H9 (cell line): Measurements from ENCODE around the gene IGSF10. TPM values are rescaled to one million over a fixed set of nuclear protein-coding genes. Genes with fewer than 3 reads are reported as not detected.

ENCODE experiments used
- DNase-seq: peaks from one replicate; pipeline ENCODE4 v3.0.0-alpha.2; 2017
- H2AFZ ChIP-seq: one replicate; pipeline ENCODE4 v1.6.1; 2013; ENCODE audit warnings: mild to moderate bottlenecking, low read length, control low read depth, moderate library complexity
- H2AK5ac ChIP-seq: 2 replicates; pipeline ENCODE4 v1.6.1; 2013; ENCODE audit warnings: low read length, control low read depth, mixed read lengths; ENCODE audit not compliant: insufficient read length
- H2BK120ac ChIP-seq: one replicate; pipeline ENCODE4 v1.6.1; 2013; ENCODE audit warnings: low read depth, mild to moderate bottlenecking, low read length, control low read depth, inconsistent platforms; ENCODE audit not compliant: poor library complexity, severe bottlenecking
- H2BK12ac ChIP-seq: 2 replicates; pipeline ENCODE4 v1.6.1; 2013; ENCODE audit warnings: low read length, control low read depth, mixed read lengths, low read depth; ENCODE audit not compliant: insufficient read length
- H2BK15ac ChIP-seq: 2 replicates; pipeline ENCODE4 v1.6.1; 2013; ENCODE audit warnings: low read depth, low read length, control low read depth
- H2BK20ac ChIP-seq: one replicate; pipeline ENCODE4 v1.6.1; 2013; ENCODE audit warnings: low read depth, mild to moderate bottlenecking, low read length, control low read depth, inconsistent platforms; ENCODE audit not compliant: poor library complexity, severe bottlenecking
- H2BK5ac ChIP-seq: 2 replicates; pipeline ENCODE4 v1.6.1; 2013; ENCODE audit warnings: low read length, control low read depth, mixed read lengths; ENCODE audit not compliant: insufficient read length
- H3K14ac ChIP-seq: 2 replicates; pipeline ENCODE4 v1.6.1; 2013; ENCODE audit warnings: low read length, control low read depth; ENCODE audit not compliant: insufficient read depth
- H3K18ac ChIP-seq: 2 replicates; pipeline ENCODE4 v1.6.1; 2013; ENCODE audit warnings: low read depth, mild to moderate bottlenecking, mixed read lengths, low read length, control low read depth; ENCODE audit not compliant: insufficient read length
- H3K23ac ChIP-seq: 2 replicates; pipeline ENCODE4 v1.6.1; 2013; ENCODE audit warnings: low read length, control low read depth, mixed read lengths, low read depth; ENCODE audit not compliant: insufficient read length
- H3K23me2 ChIP-seq: 2 replicates; pipeline ENCODE4 v1.6.1; 2013; ENCODE audit warnings: low read depth, mild to moderate bottlenecking, mixed read lengths, low read length, control low read depth; ENCODE audit not compliant: insufficient read length, poor library complexity, severe bottlenecking
- H3K27ac ChIP-seq: 2 replicates; pipeline ENCODE4 v1.5.1; 2013; ENCODE audit warnings: low read length, control low read depth, mixed read lengths, low read depth; ENCODE audit not compliant: insufficient read length
- H3K27me3 ChIP-seq: 2 replicates; pipeline ENCODE4 v1.6.1; 2013; ENCODE audit warnings: low read length, control low read depth, inconsistent platforms; ENCODE audit not compliant: insufficient read depth
- H3K4ac ChIP-seq: 2 replicates; pipeline ENCODE4 v1.6.1; 2013; ENCODE audit warnings: low read depth, mild to moderate bottlenecking, control low read depth, inconsistent platforms, low read length, moderate library complexity
- H3K4me1 ChIP-seq: 2 replicates; pipeline ENCODE4 v1.6.1; 2013; ENCODE audit warnings: low read length, control low read depth, inconsistent platforms; ENCODE audit not compliant: insufficient read depth
- H3K4me2 ChIP-seq: 2 replicates; pipeline ENCODE4 v1.6.1; 2013; ENCODE audit warnings: low read length, control low read depth, mixed read lengths; ENCODE audit not compliant: insufficient read length, insufficient read depth
- H3K56ac ChIP-seq: 2 replicates; pipeline ENCODE4 v1.6.1; 2013; ENCODE audit warnings: low read depth, mild to moderate bottlenecking, mixed read lengths, low read length, control low read depth; ENCODE audit not compliant: insufficient read length
- H3K79me1 ChIP-seq: 2 replicates; pipeline ENCODE4 v1.6.1; 2013; ENCODE audit warnings: low read depth, mild to moderate bottlenecking, moderate library complexity, low read length, control low read depth, inconsistent platforms; ENCODE audit not compliant: insufficient read depth, poor library complexity, severe bottlenecking
- H3K79me2 ChIP-seq: 2 replicates; pipeline ENCODE4 v1.6.1; 2013; ENCODE audit warnings: low read length, control low read depth, inconsistent platforms; ENCODE audit not compliant: insufficient read depth
- H3K9ac ChIP-seq: 2 replicates; pipeline ENCODE4 v1.6.1; 2013; ENCODE audit warnings: low read length, control low read depth, mixed read lengths; ENCODE audit not compliant: insufficient read length; ENCODE audit errors: extremely low read depth
- H3K9me3 ChIP-seq: one replicate; pipeline ENCODE4 v1.6.1; 2013; ENCODE audit warnings: low read depth, low read length, inconsistent platforms; ENCODE audit not compliant: control insufficient read depth
- H3T11ph ChIP-seq: one replicate; pipeline ENCODE4 v1.6.1; 2013; ENCODE audit warnings: mild to moderate bottlenecking, low read length, control low read depth, inconsistent platforms
- H4K20me1 ChIP-seq: one replicate; pipeline ENCODE4 v1.6.1; 2013; ENCODE audit not compliant: control insufficient read depth, insufficient read length, insufficient read depth
- H4K5ac ChIP-seq: 2 replicates; pipeline ENCODE4 v1.6.1; 2013; ENCODE audit warnings: low read depth, mild to moderate bottlenecking, mixed read lengths, low read length, control low read depth; ENCODE audit not compliant: insufficient read length
- H4K8ac ChIP-seq: replicated peaks from 2 replicates; pipeline ENCODE4 v1.6.1; 2013; ENCODE audit warnings: low read length, control low read depth, mixed read lengths, low read depth; ENCODE audit not compliant: insufficient read length
- H4K91ac ChIP-seq: 2 replicates; pipeline ENCODE4 v1.6.1; 2013; ENCODE audit warnings: low read depth, mild to moderate bottlenecking, moderate library complexity, mixed read lengths, low read length, control low read depth; ENCODE audit not compliant: insufficient read length
- H3K27ac Mint-ChIP-seq, 3 experiments: 2 replicates in 2 of 3; 3 replicates in 1 of 3; pipeline ENCODE4 v1.8.0; 2020 to 2021; ENCODE audit warnings: mixed read lengths in 3 of 3, mild to moderate bottlenecking in 1 of 3, moderate library complexity in 1 of 3
- H3K27me3 Mint-ChIP-seq: 2 replicates; pipeline ENCODE4 v1.8.0; 2021; ENCODE audit warnings: low read depth, mild to moderate bottlenecking, moderate library complexity, mixed read lengths
- H3K36me3 Mint-ChIP-seq, 3 experiments: 2 replicates in 2 of 3; 3 replicates in 1 of 3; pipeline ENCODE4 v1.8.0; 2020 to 2021; ENCODE audit warnings: low read depth in 3 of 3, mixed read lengths in 3 of 3; ENCODE audit not compliant: insufficient read depth in 1 of 3
- H3K4me1 Mint-ChIP-seq, 2 experiments: 2 replicates each; pipeline ENCODE4 v1.8.0; 2020; ENCODE audit warnings: mixed read lengths in 2 of 2
- H3K4me3 Mint-ChIP-seq, 2 experiments: 2 replicates in 1 of 2; 3 replicates in 1 of 2; pipeline ENCODE4 v1.8.0; 2020 to 2021; ENCODE audit warnings: mild to moderate bottlenecking in 2 of 2, mixed read lengths in 2 of 2, moderate library complexity in 1 of 2
- H3K9me3 Mint-ChIP-seq, 2 experiments: 2 replicates in 1 of 2; 3 replicates in 1 of 2; pipeline ENCODE4 v1.8.0; 2020; ENCODE audit warnings: mild to moderate bottlenecking in 2 of 2, mixed read lengths in 2 of 2, moderate library complexity in 1 of 2
- WGBS: extraction: QIAGEN DNeasy Blood & Tissue Kit; methylation state at CpG from one replicate; pipeline ENCODE4 v1.1.7; 2013; ENCODE audit warnings: missing lambda C conversion rate, low lambda C conversion rate, mixed read lengths; ENCODE audit not compliant: insufficient read length; ENCODE audit errors: extremely low coverage; 5-methylcytosine and 5-hydroxymethylcytosine counted together
- total RNA-seq: library from RNA; stranded (reverse); gene quantifications from 2 replicates; pipeline ENCODE4 v1.2.1, GENCODE V29; 2021
- TF ChIP-seq, protein P1 (sequence below): fragments of 200-600 bp; sonication (generic); conservative IDR thresholded peaks from 3 replicates; pipeline ENCODE4 v1.8.0; 2021; ENCODE audit warnings: antibody characterized with exemption, mild to moderate bottlenecking

The IGSF10 gene
- total RNA-seq, 1 experiment from 2014 or later, result 0.20 TPM

DNA sequence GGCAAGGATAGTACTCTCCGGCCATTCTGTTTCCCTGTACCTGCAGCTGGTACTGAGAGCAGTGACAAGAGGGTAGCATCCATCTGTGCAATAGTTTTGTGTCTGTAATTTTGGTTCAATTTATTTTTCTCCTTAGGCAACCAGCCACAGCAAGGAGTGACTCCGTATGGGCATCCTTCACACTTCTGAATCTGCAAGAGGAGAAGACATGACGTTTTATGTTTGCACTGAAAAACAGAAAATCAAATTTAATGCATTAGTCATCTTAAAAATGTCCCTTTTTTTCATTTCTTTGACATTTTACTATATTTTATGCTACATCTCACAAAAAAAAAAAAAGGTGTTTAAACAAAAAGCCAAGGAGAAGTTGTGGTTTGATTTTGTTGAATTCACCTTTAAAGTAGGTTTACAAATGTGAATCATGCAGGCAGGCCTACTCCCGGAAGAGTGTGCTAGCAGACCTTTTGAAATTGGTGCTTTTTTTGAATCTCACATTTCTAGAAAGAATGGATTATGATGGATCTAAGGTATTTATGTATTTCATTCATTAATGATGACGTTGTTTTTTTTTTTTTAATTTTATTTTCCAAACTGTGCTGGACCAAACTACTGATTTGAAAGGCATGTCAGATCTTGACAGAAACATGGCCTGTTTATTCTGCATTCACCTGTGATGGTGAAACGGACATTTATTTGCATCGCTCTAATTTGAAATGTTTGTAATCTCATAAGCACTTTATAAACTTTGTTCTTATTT is 28.1 kb downstream of the IGSF10 start:
- Histone ChIP-seq H3K79me2 (no peaks in the 10 kb centered on the region), H3K4ac (no peak overlapping the region), H3K4me2 (no peak overlapping the region), H4K8ac (no peak overlapping the region), H3K56ac (no peak overlapping the region), H2BK5ac (no peak overlapping the region), H4K5ac (no peak overlapping the region), H2BK20ac (no peak overlapping the region), H2AK5ac (no peak overlapping the region), H2AFZ (no peak overlapping the region), H3K4me1 (0 out of 2 replicates have a peak, but pooled peaks cover 6% of the 10 kb centered on the region), H3K14ac (no peak overlapping the region), H3K23me2 (no peaks in the 10 kb centered on the region), H4K20me1 (no peaks in the 10 kb centered on the region), H3K27me3 (no peaks in the 10 kb centered on the region; the same call in 1 of the 2 replicates), H2BK15ac (no peak overlapping the region), H3K23ac (no peak overlapping the region), H3K79me1 (no peaks in the 10 kb centered on the region), H3T11ph (no peak overlapping the region), H3K18ac (no peak overlapping the region), H2BK120ac (no peak overlapping the region), H2BK12ac (no peak overlapping the region), H3K9ac (no peak overlapping the region), H3K9me3 (no peaks in the 10 kb centered on the region), H3K27ac (no peak overlapping the region), H4K91ac (no peak overlapping the region)
- no peaks in the 10 kb centered on the region; the same call in none of the 2 replicates for H3K27me3 Mint-ChIP-seq
- TF ChIP-seq, protein P1, sequence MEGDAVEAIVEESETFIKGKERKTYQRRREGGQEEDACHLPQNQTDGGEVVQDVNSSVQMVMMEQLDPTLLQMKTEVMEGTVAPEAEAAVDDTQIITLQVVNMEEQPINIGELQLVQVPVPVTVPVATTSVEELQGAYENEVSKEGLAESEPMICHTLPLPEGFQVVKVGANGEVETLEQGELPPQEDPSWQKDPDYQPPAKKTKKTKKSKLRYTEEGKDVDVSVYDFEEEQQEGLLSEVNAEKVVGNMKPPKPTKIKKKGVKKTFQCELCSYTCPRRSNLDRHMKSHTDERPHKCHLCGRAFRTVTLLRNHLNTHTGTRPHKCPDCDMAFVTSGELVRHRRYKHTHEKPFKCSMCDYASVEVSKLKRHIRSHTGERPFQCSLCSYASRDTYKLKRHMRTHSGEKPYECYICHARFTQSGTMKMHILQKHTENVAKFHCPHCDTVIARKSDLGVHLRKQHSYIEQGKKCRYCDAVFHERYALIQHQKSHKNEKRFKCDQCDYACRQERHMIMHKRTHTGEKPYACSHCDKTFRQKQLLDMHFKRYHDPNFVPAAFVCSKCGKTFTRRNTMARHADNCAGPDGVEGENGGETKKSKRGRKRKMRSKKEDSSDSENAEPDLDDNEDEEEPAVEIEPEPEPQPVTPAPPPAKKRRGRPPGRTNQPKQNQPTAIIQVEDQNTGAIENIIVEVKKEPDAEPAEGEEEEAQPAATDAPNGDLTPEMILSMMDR, result no peak
- peaks cover 10 to 24% (median 15%) of the 10 kb centered on the region in 3 experiments for H3K36me3 Mint-ChIP-seq
- no peak for DNase-seq
- H3K27ac Mint-ChIP-seq, result no peak overlapping the region; a peak in 1 of 7 replicates
- peaks cover 24 to 25% of the 10 kb centered on the region in 2 experiments for H3K4me1 Mint-ChIP-seq
- no CpG with 5 or more reads among the region's 7 CpGs for WGBS
- peaks cover 0 to 5% of the 10 kb centered on the region in 2 experiments; a peak in 3 of 5 replicates for H3K9me3 Mint-ChIP-seq
- H3K4me3 Mint-ChIP-seq, result no peak overlapping the region
